Measurements from ENCODE around the gene TMEM130.

The TMEM130 gene

GRCh38 chr7:98834949-98835348, 34.9 kb downstream of the TMEM130 start:
- Histone ChIP-seq H3K4me3 (no peak overlapping the region), H3K9ac (no peak overlapping the region), H3K4me2 (no peak overlapping the region), H3K4me1 (peaks cover 22% of the 10 kb centered on the region), H3K36me3 (no peaks in the 10 kb centered on the region), H4K20me1 (no peaks in the 10 kb centered on the region), H3K27me3 (no peaks in the 10 kb centered on the region), H3K27ac (no peak overlapping the region), H3K9me3 (no peaks in the 10 kb centered on the region)
- no peak for TF ChIP-seq Cebpa-rat (IDR thresholded peaks at IDR 0.05)

DNA sequence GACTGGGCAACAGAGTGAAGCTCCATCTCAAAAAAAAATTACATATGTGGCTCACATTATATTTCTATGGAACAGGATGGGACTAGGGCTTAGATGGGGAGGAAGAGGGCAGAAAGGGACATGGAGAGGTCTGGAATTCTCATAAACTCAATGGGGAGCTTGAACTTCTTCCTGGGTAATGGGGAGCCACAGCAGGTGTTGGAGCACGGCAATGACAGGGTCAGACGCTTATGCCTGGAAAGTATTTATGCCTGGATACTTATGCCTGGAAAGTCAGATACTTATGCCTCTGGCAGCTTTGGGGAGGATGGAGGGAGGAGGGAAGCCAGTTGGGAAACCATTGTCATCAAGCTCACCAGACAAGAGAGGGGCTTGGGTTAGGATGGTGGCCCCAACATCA, 36.8 kb downstream of the TMEM130 start:
- no peak overlapping the region for H3K9ac ChIP-seq
- H3K4me3 ChIP-seq = no peak overlapping the region
- no peaks in the 10 kb centered on the region for H3K27me3 ChIP-seq
- no peak for TF ChIP-seq Cebpa-rat (IDR thresholded peaks at IDR 0.05)
- no peaks in the 10 kb centered on the region for H3K9me3 ChIP-seq
- peaks cover 11% of the 10 kb centered on the region for H3K4me1 ChIP-seq
- no peaks in the 10 kb centered on the region for H3K36me3 ChIP-seq
- H3K4me2 ChIP-seq = no peak overlapping the region
- H3K27ac ChIP-seq = no peak overlapping the region
- H4K20me1 ChIP-seq = no peaks in the 10 kb centered on the region

- H3K4me2 ChIP-seq = no peak overlapping the region
- no peak overlapping the region for H3K27ac ChIP-seq
- no peak for TF ChIP-seq Cebpa-rat (IDR thresholded peaks at IDR 0.05)
- no peak overlapping the region for H3K9ac ChIP-seq
- H3K36me3 ChIP-seq = no peaks in the 10 kb centered on the region
- H3K9me3 ChIP-seq = no peaks in the 10 kb centered on the region
- H3K4me1 ChIP-seq = no peaks in the 10 kb centered on the region
- no peaks in the 10 kb centered on the region for H3K27me3 ChIP-seq
- H4K20me1 ChIP-seq = no peaks in the 10 kb centered on the region
- no peak overlapping the region for H3K4me3 ChIP-seq
Measured at GRCh38 chr7:98831641-98832221, 38.1 kb downstream of the TMEM130 start.

GRCh38 chr7:98830972-98831548, 38.8 kb downstream of the TMEM130 start:
- H3K4me1 ChIP-seq = no peaks in the 10 kb centered on the region
- no peaks in the 10 kb centered on the region for H3K27me3 ChIP-seq
- no peak overlapping the region for H3K4me3 ChIP-seq
- no peaks in the 10 kb centered on the region for H3K9me3 ChIP-seq
- no peak overlapping the region for H3K4me2 ChIP-seq
- no peak overlapping the region for H3K27ac ChIP-seq
- no peak overlapping the region for H3K9ac ChIP-seq
- no peaks in the 10 kb centered on the region for H4K20me1 ChIP-seq
- no peak for TF ChIP-seq Cebpa-rat (IDR thresholded peaks at IDR 0.05)
- H3K36me3 ChIP-seq = no peaks in the 10 kb centered on the region

GRCh38 chr7:98828368-98828767, 41.4 kb downstream of the TMEM130 start:
- H3K4me3 ChIP-seq = no peak overlapping the region
- H3K9me3 ChIP-seq = no peaks in the 10 kb centered on the region
- H3K4me2 ChIP-seq = no peak overlapping the region
- no peaks in the 10 kb centered on the region for H3K27me3 ChIP-seq
- no peaks in the 10 kb centered on the region for H3K36me3 ChIP-seq
- no peak for TF ChIP-seq Cebpa-rat (IDR thresholded peaks at IDR 0.05)
- no peaks in the 10 kb centered on the region for H3K4me1 ChIP-seq
- no peaks in the 10 kb centered on the region for H4K20me1 ChIP-seq
- H3K9ac ChIP-seq = no peak overlapping the region
- H3K27ac ChIP-seq = no peak overlapping the region

DNA sequence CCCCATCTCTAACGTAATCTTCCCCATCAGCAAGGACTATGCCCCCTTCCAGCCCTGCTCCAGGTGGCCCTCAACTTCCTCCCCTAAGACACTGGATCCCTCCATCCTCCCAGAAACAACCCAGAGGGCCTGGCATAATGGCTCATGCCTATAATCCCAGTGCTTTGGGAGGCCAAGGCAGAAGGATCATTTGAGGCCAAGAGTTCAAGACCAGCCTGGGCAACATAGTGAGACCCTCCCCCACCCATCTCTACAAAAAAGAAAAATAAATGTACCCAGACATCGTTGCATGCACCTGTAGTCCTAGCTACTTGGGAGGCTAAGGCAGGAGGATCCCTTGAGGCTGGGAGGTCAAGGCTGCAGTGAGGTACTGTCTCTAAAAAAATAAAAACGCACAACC, 42.6 kb downstream of the TMEM130 start:
- Histone ChIP-seq H3K27ac (no peak overlapping the region), H3K27me3 (no peaks in the 10 kb centered on the region), H3K36me3 (no peaks in the 10 kb centered on the region), H3K9me3 (no peaks in the 10 kb centered on the region), H4K20me1 (no peaks in the 10 kb centered on the region), H3K4me3 (no peak overlapping the region), H3K4me2 (no peak overlapping the region), H3K4me1 (no peaks in the 10 kb centered on the region), H3K9ac (no peak overlapping the region)
- TF ChIP-seq Cebpa-rat (IDR thresholded peaks at IDR 0.05) = no peak

DNA sequence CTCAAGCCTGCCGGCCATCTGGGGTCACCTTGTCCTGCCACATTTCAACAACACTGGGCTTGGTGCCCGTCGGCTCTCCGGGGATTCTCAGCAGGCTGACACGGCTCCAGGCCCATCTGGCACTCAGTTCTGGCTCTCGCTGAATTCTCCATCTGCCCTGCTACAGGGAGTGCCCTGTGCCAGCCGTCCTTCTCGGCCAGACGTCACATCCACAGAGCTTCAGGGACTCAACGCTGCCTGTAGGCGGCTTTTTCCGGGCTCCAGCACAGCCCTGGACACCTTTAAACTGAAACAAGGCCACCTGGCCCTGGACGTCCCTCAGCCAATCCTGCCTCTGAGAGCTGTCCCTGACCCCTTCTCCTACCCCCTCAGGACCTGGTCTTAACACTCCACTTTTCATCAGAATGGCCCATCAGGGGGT, 43.0 kb downstream of the TMEM130 start:
- no peaks in the 10 kb centered on the region for H3K27me3 ChIP-seq
- H3K4me3 ChIP-seq = no peak overlapping the region
- H3K9ac ChIP-seq = no peak overlapping the region
- no peaks in the 10 kb centered on the region for H4K20me1 ChIP-seq
- H3K4me2 ChIP-seq = no peak overlapping the region
- TF ChIP-seq Cebpa-rat (IDR thresholded peaks at IDR 0.05) = no peak
- no peaks in the 10 kb centered on the region for H3K4me1 ChIP-seq
- H3K36me3 ChIP-seq = no peaks in the 10 kb centered on the region
- H3K27ac ChIP-seq = no peak overlapping the region
- H3K9me3 ChIP-seq = no peaks in the 10 kb centered on the region

GRCh38 chr7:98826387-98826786, 43.4 kb downstream of the TMEM130 start:
- Histone ChIP-seq H3K4me2 (no peak overlapping the region), H3K27ac (no peak overlapping the region), H3K27me3 (no peaks in the 10 kb centered on the region), H3K9ac (no peak overlapping the region), H4K20me1 (no peaks in the 10 kb centered on the region), H3K9me3 (no peaks in the 10 kb centered on the region), H3K4me1 (no peaks in the 10 kb centered on the region), H3K36me3 (no peaks in the 10 kb centered on the region), H3K4me3 (no peak overlapping the region)
- TF ChIP-seq Cebpa-rat (IDR thresholded peaks at IDR 0.05) = no peak

GRCh38 chr7:98823226-98823625, 46.6 kb downstream of the TMEM130 start:
- no peak for TF ChIP-seq Cebpa-rat (IDR thresholded peaks at IDR 0.05)
- H3K27ac ChIP-seq = no peak overlapping the region
- H3K4me3 ChIP-seq = no peak overlapping the region

GRCh38 chr7:98821348-98821747, 48.5 kb downstream of the TMEM130 start:
- Histone ChIP-seq H3K9me3 (no peaks in the 10 kb centered on the region), H3K27ac (no peak overlapping the region), H3K4me1 (peaks cover 12% of the 10 kb centered on the region; the same call in 1 of the 2 replicates)

More at GRCh38 chr7:98823226-98823625, 46.6 kb downstream of the TMEM130 start:
- Histone ChIP-seq H4K20me1 (no peaks in the 10 kb centered on the region), H3K4me1 (peaks cover 12% of the 10 kb centered on the region; the same call in 1 of the 2 replicates), H3K36me3 (no peaks in the 10 kb centered on the region), H3K9me3 (no peaks in the 10 kb centered on the region), H3K4me2 (no peak overlapping the region), H3K9ac (no peak overlapping the region), H3K27me3 (no peaks in the 10 kb centered on the region)

More at GRCh38 chr7:98821348-98821747, 48.5 kb downstream of the TMEM130 start:
- no peaks in the 10 kb centered on the region for H3K36me3 ChIP-seq
- H4K20me1 ChIP-seq = no peaks in the 10 kb centered on the region
- H3K4me3 ChIP-seq = no peak overlapping the region
- no peaks in the 10 kb centered on the region for H3K27me3 ChIP-seq
- H3K4me2 ChIP-seq = no peak overlapping the region
- no peak overlapping the region for H3K9ac ChIP-seq
- TF ChIP-seq Cebpa-rat (IDR thresholded peaks at IDR 0.05) = no peak

All from BLaER1 (cell line).